GM21723 (cell line): ENCODE data around the gene PPP2R5D.

Experiments used
- ATAC-seq: cut with Tn5 transposase; IDR thresholded peaks from one replicate; pipeline ENCODE4 v1.9.1; 2021; ENCODE audit warnings: mild to moderate bottlenecking, moderate library complexity; ENCODE audit not compliant: unreplicated experiment

The PPP2R5D gene

DNA sequence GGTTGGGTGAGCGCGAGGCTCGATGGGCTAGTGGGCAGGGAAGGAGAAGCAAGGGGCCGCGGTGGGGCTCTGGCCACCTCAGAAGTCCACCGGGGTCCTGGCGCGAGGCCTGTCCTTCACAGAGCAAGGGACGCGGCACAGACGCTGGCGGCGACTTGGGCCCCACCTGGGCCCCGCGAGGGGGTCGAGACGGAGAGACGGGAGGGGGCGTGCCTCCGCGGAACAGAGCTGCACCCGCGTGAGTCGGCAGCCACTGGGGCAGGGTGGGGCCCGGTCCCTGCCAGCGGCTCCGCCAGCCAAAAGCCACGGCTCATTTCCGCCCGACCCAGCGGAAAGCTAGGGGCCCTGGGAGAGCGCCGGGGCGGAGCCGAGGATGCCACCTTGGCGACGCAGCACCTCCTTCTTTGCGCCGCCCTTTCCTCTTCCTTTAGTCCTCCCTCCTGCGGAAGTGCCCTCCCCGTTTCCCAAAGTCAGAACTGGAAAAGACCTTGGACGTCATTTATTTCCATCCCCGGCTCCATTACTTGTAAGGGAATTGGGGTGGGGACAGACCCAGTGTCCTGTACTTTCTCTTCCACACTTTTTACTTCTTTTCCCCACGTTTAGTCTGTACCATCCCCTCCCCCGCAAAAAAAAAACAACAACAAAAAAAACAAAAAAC is 69.3 kb downstream of the PPP2R5D start, which contains the start of gene CUL7:
CUL7 (minus strand) TSS at position 307 of the 661 bp plus-strand sequence. CDS start 1,063 bp downstream, outside the sequence.
- peak; percentile 90 for ATAC-seq

DNA sequence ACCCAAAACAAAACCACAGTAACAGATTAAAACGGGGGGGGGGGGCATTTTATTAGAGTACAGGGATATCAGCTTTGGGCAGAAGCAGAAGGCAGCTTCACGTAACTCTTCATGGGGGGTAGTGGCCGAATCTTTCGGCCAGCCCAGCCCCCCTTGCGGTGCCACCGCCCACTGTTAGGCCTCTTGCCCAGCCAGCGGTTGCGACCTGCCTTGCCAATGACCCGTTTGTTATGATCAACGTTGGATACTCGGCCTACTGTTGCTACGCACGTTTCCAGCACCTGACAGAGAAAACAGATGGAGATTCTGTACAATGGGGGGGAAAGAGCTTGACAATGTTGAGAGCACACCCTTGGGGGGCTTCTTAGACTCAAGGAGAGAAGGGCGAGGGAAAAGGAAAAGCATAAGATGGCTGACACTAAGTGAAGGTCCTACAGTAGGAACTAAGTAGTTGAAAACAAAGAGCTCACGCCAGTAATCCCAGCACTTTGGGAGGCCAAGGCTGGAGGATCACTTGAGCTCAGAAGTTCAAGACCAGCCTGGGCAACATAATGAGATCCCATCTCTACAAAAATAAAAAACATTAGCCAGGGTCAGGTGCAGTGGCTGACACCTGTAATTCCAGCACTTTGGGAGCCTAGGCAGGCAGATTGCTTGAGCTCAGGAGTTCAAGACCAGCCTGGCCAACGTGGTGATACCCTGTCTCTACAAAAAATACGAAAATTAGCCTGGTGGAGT is 70.0 kb downstream of the PPP2R5D start:
- ATAC-seq = no peak

DNA sequence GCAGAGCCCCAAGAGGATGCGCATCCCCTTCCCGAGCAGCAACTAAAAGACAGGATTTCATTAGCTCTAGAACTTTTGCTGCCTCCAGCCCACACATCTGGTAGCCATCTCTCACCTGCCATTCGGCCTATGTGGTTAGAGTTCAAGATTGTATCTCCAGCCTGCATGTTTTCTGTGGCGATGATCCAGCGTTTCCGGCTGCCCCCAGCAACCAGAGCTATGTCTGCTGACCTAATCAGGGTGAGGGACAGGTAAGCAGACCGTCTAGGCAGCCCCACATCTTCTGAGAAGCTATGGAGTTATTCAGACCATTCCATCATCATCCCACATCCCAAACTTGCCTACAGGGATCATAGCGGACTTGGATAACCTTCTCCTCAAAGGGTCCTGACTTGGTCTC is 71.6 kb downstream of the PPP2R5D start:
- no peak for ATAC-seq

DNA sequence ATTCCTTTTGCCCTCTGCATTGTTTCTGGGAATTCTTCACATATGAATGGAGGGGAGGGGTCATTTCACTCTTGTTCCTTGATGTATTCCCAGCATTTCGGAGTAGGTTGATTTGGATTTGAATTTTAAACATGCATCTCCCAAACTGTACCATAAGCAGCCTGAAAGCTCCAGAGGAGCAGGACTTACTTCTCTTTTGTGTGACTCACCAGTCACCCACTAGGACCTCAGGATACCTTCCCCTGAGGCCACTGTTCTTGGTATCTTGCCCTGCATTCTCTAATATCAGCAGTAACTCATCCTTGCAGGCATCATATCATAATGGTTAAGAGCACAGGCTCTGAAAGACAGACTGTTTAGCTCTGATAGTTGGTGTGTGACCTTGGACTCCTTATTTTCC is 74.2 kb downstream of the PPP2R5D start:
- no peak for ATAC-seq

DNA sequence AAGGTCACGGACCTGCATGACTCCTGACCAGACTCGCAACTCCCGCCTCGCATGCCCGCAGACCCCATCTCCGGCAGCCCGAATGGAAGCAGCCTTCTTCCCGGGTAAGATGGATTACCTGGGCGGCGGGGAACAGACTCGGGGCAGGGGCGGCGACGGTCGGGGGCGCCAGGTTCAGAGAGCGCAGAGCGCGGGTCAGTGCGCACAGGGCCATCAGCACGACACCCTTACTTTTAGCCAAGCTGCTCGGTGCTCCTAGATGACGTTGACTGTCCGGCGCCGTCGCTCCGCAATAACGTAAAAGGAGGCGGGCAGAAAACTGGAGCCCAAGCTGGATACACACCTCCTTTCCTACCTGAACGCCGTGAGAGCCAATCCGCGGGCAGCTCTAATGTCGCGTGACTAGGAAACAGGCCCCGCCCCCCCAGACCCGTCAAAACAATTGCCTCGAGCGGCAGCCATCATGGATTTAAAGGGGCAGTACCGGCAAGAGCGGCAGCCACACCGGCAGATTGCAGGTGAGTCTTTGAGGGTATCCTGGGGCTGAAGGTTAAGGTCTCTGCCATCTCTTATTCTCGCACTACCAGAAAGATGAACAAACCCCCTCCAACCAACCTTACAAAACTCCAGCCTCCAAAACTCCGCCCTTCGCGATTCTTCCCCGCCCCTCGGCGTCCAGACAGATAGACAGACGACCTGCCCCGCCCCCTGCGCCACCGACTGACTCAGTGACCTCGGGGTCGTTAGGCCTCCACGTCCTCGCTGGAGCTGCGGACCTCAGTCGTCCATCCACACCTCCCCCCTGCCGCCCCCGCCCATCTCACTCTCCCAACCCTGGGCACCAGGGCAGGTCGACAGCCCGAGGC is 75.0 kb downstream of the PPP2R5D start, which contains the start of the genes KLC4 and MRPL2:
KLC4 (plus strand) TSS at position 464 of the 866 bp plus-strand sequence. CDS start 1,705 bp downstream, outside the sequence.
MRPL2 (minus strand) TSS at position 267 of the 866 bp plus-strand sequence; CDS start at position 214, 53 bp downstream.
- ATAC-seq = peak; percentile 76

DNA sequence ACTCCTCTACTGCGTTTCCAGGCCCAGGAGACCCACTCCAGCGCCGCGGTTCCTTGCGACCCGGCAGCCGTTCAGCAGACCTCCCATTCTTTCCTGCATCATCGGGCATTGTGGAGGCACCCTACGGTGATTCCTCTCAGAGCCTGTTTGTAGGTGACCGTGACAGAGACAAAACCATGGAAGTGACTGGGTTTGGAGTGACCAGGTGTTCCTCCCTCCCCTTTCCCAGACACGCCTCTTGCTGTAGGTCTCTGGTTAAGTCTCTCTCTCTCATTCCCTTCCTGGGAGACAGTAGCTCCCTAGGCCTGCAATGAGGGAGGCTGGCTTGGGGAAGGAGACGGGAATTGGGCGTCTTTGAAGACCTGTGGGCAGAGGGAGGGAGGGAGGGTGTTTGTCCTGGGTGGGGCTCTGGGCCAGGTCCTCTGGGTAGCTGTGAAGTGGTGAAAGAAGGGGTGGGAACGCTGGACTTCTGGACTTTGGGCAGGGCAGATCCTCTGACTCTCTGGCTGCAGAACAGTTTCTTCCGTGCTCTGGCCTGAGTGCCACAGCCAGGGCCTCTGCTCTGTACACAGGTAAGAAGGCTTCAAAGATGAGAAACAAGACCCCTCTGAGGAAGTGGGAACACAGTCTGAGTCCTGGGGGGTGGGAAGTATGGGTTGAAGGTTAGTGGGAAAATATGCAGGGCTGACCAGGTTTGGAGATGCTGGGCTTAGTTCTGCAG is 75.8 kb downstream of the PPP2R5D start:
- no peak for ATAC-seq

DNA sequence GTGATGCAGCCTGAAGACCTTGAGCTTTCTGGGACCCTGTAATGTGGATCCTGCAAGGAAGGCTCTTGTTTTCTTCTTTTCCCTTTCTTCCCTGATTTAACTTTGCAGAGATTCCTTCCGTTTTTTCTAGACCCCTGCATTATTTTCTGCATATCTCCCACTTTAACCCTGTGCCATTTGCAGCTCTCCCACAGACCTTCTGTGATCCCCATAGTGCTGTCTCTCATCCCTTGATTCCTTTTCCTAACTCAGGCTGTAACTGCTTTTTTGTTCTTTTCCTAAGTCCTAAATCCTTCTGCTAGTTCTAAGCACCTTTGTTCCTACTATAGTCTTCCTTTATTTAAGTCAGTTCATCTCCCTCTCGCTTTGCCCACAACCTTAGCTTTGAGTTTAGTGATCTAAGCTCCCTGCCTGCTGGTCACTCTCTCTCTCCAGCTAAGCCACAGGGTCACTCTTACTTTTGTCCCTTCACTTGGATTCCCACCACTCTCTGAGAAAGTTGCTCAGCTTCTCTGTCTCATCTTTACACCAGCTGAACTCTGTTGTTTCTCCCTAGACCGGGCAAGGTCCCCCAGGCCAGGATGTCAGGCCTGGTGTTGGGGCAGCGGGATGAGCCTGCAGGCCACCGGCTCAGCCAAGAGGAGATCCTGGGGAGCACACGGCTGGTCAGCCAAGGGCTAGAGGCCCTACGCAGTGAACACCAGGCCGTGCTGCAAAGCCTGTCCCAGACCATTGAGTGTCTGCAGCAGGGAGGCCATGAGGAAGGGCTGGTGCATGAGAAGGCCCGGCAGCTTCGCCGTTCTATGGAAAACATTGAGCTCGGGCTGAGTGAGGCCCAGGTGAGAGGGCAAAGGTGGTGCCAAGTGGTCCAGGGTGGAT is 76.6 kb downstream of the PPP2R5D start:
- no peak for ATAC-seq

DNA sequence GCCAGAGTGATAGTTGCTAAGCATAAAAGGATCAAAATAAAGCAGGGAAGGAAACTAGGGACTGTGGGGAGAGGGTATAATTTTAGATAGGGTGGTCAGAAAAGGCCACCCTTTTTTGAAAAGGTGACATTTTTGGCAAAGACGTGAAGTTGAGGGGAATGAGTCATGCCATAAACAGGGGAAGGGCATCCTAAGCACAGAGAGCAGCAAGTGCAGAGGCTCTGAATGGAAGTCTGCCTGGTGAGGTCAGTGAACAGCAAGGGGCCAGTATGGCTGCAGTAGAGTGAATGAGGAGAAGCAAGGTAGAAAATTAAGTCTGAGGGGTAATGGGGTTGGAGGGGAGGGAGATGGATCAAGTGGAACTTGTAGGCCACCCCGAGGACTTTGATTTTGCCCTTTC is 77.5 kb downstream of the PPP2R5D start:
- ATAC-seq = no peak
